HepG2 (cell line): ENCODE data around the gene TMC8. TPM values are rescaled to one million over a fixed set of nuclear protein-coding genes. Genes with fewer than 3 reads are reported as not detected.

Experiments
- ARID5B ChIP-seq: IDR thresholded peaks from 2 replicates; pipeline ENCODE4 v1.4.0; 2020; ENCODE audit warnings: mild to moderate bottlenecking, missing genetic modification reagents
- DDIT3 ChIP-seq: sonication (generic); formaldehyde crosslinking; IDR thresholded peaks from 2 replicates; pipeline ENCODE4 v1.4.0; 2020; ENCODE audit warnings: mild to moderate bottlenecking, missing genetic modification reagents
- FOXA3 ChIP-seq: IDR thresholded peaks from 2 replicates; pipeline ENCODE4 v1.6.1; 2016; ENCODE audit warnings: missing genetic modification reagents, missing compliant biosample characterization
- FOXP4 ChIP-seq: sonication (generic); formaldehyde crosslinking; IDR thresholded peaks from 2 replicates; pipeline ENCODE4 v1.4.0; 2020; ENCODE audit warnings: missing genetic modification reagents
- MEF2D ChIP-seq: sonication (generic); formaldehyde crosslinking; IDR thresholded peaks from 2 replicates; pipeline ENCODE4 v1.5.1; 2020; ENCODE audit warnings: mild to moderate bottlenecking, missing genetic modification reagents
- PAXIP1 ChIP-seq: sonication (generic); formaldehyde crosslinking; conservative IDR thresholded peaks from 2 replicates; pipeline ENCODE4 v1.4.0; 2020; ENCODE audit warnings: mild to moderate bottlenecking, missing genetic modification reagents, moderate library complexity
- PHF21A ChIP-seq: sonication (generic); formaldehyde crosslinking; IDR thresholded peaks from 2 replicates; pipeline ENCODE4 v1.5.0; 2020; ENCODE audit warnings: mild to moderate bottlenecking, missing genetic modification reagents
- SALL1 ChIP-seq: sonication (generic); formaldehyde crosslinking; IDR thresholded peaks from 2 replicates; pipeline ENCODE4 v1.8.0; 2022; ENCODE audit warnings: mild to moderate bottlenecking, missing genetic modification reagents
- SAP130 ChIP-seq: IDR thresholded peaks from 2 replicates; pipeline ENCODE4 v1.6.1; 2016; ENCODE audit warnings: low read depth
- SOX13 ChIP-seq, 3 experiments: fragments of 450-650 bp in 1 of 3; sonication (generic) in 1 of 3; formaldehyde crosslinking in 1 of 3; IDR thresholded peaks in 2 of 3; conservative IDR thresholded peaks in 1 of 3; 2 replicates each; pipeline versions ENCODE4 v1.5.0 to v1.6.1; 2016 to 2020; ENCODE audit warnings: antibody characterized with exemption in 1 of 3, mild to moderate bottlenecking in 1 of 3, missing compliant biosample characterization in 1 of 3, missing genetic modification reagents in 1 of 3, moderate library complexity in 1 of 3
- TBX2 ChIP-seq: sonication (generic); formaldehyde crosslinking; IDR thresholded peaks from 2 replicates; pipeline ENCODE4 v1.5.0; 2020; ENCODE audit warnings: missing genetic modification reagents, mild to moderate bottlenecking, borderline replicate concordance
- ZFP91 ChIP-seq: sonication (generic); formaldehyde crosslinking; IDR thresholded peaks from 2 replicates; pipeline ENCODE4 v1.9.0; 2022; ENCODE audit warnings: missing genetic modification reagents, mild to moderate bottlenecking, borderline replicate concordance
- ZNF264 ChIP-seq: sonication (generic); formaldehyde crosslinking; IDR thresholded peaks from 2 replicates; pipeline ENCODE4 v1.4.0; 2020; ENCODE audit warnings: missing genetic modification reagents
- ZNF839 ChIP-seq: sonication (generic); formaldehyde crosslinking; IDR thresholded peaks from 2 replicates; pipeline ENCODE4 v1.4.0; 2020; ENCODE audit warnings: missing genetic modification reagents, mild to moderate bottlenecking, borderline replicate concordance
- polyA plus RNA-seq, 8 experiments: library from polyadenylated mRNA; depleted of rRNA in 3 of 8; stranded (reverse) in 7 of 8; unstranded in 1 of 8; fragments of >200 nt; fragmentation: Illumina TruSeq in 4 of 8; extraction: Trizol in 4 of 8; gene quantifications; 2 replicates each; pipeline versions ENCODE4 v1.2.1 to v1.2.3, GENCODE V29; 2011 to 2016; ENCODE audit warnings: low read depth in 4 of 8, missing spikeins in 1 of 8, mixed read lengths in 1 of 8; ENCODE audit not compliant: insufficient read depth in 1 of 8
- total RNA-seq, 5 experiments: library from RNA; depleted of rRNA; stranded (reverse); fragments of >200 nt; fragmentation: Illumina TruSeq; extraction: Trizol; gene quantifications; 2 replicates each; pipeline ENCODE4 v1.2.3, GENCODE V29; 2016; ENCODE audit warnings: low read depth in 1 of 5

TMC8 gene
- total and polyA plus RNA-seq, 2 of the 13 experiments (the other 11 are each of a cell fraction or from before 2014, with no cell fraction given), result 0.53 to 7.8 TPM

- TF ChIP-seq ZNF839 (no peak), SAP130 (CRISPR knock-in tag) (peak; percentile 70), DDIT3 (no peak), ZFP91 (CRISPR knock-in tag) (no peak), FOXA3 (peak; percentile 30), SALL1 (CRISPR knock-in tag) (peak; percentile 51; the same call in 1 of the 2 replicates), SOX13 (IDR thresholded peaks at IDR 0.05) (no peak), SOX13 (CRISPR knock-in tag; conservative IDR thresholded peaks at IDR 0.05 in 1 of 2, IDR thresholded peaks at IDR 0.05 in 1 of 2) (peak in 1 of 2 experiments; percentile 44; a peak in 1 of 4 replicates), PAXIP1 (CRISPR knock-in tag) (peak; percentile 62), PHF21A (CRISPR knock-in tag) (peak; percentile 63), ARID5B (CRISPR knock-in tag) (peak; percentile 64; the same call in 1 of the 2 replicates), FOXP4 (CRISPR knock-in tag) (peak; percentile 61), ZNF264 (CRISPR knock-in tag) (peak; percentile 91), TBX2 (CRISPR knock-in tag) (peak; percentile 42; the same call in 1 of the 2 replicates), MEF2D (0 out of 2 replicates have a peak, but pooled peaks have one; percentile 73)
Observed at GRCh38 chr17:78105551-78105950, 25.0 kb upstream of the TMC8 start (continued).
